GM10266 (cell line): ENCODE results near the gene MBD3L4.
"Not testable (repeated sequence)": the region's sequence is repeated elsewhere in the genome, so short reads cannot be mapped to it uniquely, and the experiment has no call there.

ENCODE experiments used
- DNase-seq: peaks from one replicate; pipeline ENCODE4 v3.0.0; 2012; ENCODE audit errors: extremely low spot score
- TF ChIP-seq, protein P1 (sequence below): IDR thresholded peaks from 2 replicates; pipeline ENCODE4 v1.5.1; 2012; ENCODE audit warnings: mild to moderate bottlenecking, low read depth; ENCODE audit not compliant: control insufficient read depth, insufficient read depth; ENCODE audit errors: missing control alignments

The MBD3L4 gene

DNA sequence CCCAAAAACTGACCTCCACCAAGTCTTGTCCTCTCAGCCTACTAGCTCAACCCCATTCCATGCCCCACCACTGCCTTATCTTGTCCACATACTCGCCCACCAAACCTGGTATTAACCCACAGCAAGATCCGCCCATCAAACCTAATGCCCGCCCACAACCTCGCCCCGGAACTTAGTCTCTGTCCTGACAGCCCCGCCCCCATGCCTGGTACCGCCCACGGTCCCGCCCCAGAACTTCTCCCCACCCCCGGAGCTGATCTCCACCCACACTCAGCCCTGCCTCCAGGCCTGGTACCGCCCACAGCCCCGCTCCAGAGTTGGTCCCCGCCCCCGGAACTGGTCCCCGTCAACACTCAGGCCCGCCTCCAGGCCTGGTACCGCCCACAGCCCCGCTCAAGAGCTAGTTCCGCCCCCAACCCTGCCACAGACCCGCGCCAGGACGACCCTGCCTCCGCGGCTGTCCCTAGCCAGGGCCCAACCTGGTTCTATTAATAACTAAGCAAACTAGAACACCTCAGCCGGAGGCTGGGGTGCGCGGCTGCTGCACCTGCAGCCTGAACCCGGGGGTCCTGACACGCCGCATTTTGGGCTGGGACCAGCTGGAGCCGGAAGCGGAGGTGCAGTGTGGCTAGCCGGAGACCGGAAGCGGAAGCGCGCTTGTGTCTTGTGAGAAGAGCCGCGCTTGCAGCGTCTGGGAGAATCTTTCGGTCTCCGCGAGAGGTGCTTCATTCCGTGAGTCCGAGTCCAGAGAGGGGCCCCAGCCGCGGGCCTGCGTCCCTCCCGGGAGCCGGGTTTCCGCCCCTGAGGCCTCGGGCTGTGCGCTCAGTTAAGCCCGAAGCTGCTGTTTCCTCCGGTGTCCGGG, 29.3 kb upstream of the MBD3L4 start, which contains the start of gene ZNF557:
Gene ZNF557, plus strand, starts transcription at position 662 of the 862 bp plus-strand sequence. CDS start 5,372 bp downstream, outside the sequence.
- TF ChIP-seq, protein P1, sequence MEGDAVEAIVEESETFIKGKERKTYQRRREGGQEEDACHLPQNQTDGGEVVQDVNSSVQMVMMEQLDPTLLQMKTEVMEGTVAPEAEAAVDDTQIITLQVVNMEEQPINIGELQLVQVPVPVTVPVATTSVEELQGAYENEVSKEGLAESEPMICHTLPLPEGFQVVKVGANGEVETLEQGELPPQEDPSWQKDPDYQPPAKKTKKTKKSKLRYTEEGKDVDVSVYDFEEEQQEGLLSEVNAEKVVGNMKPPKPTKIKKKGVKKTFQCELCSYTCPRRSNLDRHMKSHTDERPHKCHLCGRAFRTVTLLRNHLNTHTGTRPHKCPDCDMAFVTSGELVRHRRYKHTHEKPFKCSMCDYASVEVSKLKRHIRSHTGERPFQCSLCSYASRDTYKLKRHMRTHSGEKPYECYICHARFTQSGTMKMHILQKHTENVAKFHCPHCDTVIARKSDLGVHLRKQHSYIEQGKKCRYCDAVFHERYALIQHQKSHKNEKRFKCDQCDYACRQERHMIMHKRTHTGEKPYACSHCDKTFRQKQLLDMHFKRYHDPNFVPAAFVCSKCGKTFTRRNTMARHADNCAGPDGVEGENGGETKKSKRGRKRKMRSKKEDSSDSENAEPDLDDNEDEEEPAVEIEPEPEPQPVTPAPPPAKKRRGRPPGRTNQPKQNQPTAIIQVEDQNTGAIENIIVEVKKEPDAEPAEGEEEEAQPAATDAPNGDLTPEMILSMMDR: no peak
- peak; percentile 97 for DNase-seq

DNA sequence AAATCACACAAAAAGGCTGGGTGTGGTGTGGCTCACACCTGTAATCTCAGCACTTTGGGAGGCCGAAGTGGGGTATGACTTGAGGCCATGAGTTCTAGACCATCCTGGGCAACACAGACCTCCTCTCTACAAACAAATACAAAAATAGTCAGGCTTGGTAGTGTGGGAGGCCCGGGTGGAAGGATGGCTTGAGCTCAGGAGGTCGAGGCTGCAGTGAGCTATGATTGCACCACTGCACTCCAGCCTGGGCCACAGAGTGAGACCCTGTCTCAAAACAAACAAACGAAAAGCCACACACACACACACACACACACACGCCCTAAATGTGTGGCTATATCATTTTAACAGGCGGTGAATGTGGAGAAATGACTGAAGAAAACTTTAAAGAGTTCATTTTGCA, 28.6 kb upstream of the MBD3L4 start:
- no peak for DNase-seq

DNA sequence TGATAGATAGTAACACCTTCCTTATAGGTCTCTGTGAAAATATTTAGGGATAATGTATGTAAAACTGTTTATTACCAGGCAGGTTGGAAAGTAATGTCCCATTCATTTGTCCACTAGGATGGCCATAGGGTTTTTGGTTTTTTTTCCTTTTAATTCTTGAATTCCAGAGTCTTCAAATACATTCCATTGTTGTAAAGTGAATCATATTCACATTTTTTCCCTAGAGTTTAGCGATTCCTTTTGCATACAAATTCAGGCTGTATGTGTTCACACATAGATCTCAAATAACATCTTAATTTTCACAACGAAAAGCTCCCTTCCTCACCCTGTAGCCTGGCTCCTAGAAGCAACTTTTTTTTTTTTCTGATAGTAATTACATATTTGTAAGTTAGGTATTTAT, 27.7 kb upstream of the MBD3L4 start:
- TF ChIP-seq, protein P1: no peak
- no peak for DNase-seq

More for the DNA sequence above, 28.6 kb upstream of the MBD3L4 start:
- TF ChIP-seq, protein P1: no peak

DNA sequence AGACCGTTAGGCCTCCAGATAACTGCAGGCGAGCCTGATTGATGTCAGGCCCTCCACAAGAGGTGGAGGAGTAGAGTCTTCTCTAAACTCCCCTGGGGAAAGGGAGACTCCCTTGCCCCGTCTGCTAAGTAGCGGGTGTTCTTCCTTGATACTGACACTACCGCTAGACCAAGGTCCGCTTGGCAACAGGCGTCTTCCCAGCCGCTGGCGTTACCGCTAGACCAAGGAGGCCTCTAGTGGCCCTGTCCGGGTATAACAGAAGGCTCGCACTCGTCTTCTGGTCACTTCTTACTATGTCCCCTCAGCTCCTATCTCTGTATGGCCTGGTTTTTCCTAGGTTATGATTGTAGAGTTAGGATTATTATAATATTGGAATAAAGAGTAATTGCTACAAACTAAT, 27.1 kb upstream of the MBD3L4 start:
- not testable (repeated sequence) for DNase-seq

DNA sequence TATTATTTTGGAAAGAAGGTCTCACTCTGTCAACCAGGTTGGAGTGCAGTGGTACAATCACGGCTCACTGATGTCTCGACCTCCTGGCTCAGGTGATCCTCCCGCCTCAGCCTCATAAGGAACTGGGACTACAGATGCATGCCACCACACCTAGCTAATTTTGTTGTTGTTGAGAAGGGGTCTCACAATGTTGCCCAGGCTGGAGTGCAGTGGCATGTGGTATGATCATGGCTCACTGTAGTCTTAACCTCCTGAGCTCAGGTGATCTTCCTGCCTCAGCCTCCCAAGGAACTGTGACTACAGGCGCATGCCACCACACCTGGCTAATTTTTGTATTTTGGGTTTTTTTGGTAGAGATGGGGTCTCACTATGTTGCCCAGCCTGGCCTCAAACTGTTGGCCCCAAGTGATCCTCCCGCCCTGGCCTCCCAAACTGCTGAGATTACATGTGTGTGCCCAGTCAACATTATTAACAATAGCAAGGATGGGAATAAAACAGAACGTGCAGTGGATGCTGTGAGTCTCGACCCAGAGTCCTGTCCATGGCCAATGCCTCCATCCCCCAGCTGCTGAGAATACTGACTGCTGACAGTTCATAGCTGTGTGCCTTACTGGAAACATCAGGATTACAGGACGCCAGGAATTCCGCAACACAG, 23.9 kb upstream of the MBD3L4 start:
- TF ChIP-seq, protein P1: no peak
- no peak for DNase-seq

DNA sequence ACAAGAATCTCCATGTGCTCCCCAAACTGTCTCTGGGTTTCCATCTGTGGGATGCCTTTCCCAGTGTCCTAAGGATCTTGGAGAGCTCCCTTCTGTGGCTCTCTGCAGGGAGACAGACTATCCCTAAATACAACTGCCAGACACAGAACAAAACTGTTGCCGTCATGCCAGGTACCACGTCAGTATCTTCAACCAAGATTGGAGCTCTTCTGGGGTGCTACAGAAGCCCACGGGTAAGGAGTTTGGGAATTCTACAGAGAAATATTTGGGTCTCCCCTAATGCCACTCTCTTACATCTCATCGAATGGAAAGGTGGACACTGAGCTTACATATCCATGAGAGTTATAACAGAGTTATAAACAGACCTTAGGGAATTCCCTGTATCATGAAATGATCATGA, 23.4 kb upstream of the MBD3L4 start:
- TF ChIP-seq, protein P1: no peak
- no peak for DNase-seq

DNA sequence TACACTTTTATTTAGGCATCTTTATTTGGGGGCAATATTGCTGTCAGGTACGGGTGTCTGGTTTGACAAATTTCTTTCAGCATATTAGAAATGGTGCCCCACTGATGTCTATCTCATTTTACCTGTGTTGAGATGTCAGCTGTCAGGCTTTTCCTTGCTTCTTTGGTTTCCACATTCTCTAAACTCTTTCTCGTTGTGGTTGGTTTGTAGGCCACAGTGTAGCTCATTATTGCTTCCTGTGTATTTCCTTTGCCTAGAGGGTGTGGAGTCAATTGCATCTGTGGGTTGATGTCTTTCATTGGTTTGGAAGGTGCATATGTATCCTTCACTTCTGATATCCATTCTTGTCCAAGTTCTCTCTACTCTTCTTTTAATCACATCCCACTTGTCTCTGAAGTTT, 20.0 kb upstream of the MBD3L4 start:
- DNase-seq: not testable (repeated sequence)

DNA sequence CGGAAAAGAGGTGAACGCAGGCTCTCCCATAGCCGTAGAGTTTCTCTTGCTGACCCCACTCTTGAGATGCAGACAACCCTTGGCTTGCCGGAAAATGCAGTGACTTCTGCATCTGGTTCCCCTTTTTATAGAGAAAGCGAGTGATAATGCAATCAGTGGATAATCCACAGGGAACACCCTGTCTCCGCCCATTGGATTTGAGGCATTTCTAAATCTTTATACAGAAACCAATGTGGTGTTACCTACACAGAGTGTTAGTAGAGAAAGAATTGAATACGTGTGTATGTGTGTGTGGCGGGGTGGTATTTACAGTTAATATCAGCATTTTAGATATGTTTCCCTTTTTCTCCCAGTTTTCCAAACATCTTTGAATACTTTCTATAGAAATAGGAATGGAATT, 18.6 kb upstream of the MBD3L4 start, which contains the start of gene MBD3L3:
Gene MBD3L3, minus strand, starts transcription at position 101 of the 400 bp plus-strand sequence. Its CDS starts 71 bp downstream, at position 30.
- not testable (repeated sequence) for DNase-seq

DNA sequence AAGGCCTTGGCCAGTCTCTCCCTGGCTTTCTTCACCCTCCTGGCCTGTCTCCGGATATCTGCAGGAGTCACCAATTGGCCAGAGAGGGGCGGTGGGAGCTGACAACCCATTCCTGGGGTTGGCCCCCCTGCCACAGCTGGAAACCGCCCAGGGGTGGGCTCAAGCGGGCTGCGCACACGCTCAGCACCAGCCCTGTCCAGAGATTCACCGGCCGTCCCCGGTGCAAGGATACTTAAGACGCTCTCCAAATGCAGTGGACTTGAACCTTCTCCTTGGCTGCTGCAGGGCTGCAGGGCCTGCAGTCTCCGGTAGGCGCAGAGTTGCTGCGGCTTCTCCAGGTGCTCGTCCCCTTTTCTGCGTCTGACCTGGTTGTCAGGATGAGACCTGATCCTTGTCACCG, 16.4 kb upstream of the MBD3L4 start:
- DNase-seq: not testable (repeated sequence)

DNA sequence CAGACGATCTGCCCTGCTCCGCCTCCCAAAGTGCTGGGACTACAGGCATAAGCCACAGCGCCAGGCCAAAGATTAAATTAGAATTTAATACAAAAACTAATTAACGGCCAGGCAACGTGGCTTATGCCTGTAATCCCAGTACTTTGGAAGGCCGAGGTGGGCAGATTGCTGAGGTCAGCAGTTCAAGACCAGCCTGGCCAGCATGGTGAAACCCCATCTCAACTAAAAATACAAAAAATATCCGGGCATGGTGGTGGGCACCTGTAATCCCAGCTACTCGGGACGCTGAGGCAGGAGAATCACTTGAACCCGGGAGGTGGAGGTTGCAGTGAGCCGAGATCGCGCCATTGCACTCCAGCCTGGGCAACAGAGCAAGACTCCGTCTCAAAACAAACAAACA, 15.7 kb upstream of the MBD3L4 start:
- not testable (repeated sequence) for DNase-seq

DNA sequence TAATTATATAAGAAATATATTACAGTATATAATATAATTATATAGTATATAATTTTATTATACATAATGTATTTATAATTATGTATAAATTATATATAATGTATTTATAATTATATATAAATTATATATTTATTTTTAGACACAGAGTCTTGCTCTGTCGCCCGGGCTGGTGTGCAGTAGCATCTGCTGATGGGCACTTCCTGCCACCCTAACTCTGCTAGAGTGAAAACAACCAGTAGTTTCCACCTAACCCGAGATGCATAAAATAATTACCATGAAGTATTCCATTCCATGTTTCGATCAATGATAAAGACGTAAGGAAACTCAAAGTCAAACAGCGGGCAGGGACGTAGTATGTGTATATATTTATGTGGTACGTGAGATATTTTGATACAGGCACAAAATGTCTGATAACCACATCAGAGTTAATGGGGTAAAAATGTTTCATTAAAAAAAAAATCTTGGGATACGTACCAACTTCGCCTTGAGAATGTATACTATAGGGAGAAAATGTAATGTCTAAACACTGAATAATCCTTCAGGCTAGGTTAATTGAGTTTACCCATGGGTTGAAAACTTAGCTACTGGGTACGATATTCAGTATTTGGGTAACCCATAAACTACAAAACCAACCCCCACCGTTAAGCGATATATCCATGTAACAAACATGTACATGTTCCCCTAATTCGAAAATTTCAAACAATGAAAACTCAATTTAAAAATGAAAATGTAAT, 14.8 kb upstream of the MBD3L4 start:
- DNase-seq: not testable (repeated sequence)

DNA sequence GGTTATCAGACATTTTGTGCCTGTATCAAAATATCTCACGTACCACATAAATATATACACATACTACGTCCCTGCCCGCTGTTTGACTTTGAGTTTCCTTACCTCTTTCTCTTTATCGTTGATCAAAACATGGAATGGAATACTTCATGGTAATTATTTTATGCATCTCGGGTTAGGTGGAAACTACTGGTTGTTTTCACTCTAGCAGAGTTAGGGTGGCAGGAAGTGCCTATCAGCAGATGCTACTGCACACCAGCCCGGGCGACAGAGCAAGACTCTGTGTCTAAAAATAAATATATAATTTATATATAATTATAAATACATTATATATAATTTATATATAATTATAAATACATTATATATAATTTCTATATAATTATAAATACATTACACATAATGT, 12.9 kb upstream of the MBD3L4 start:
- not testable (repeated sequence) for DNase-seq

DNA sequence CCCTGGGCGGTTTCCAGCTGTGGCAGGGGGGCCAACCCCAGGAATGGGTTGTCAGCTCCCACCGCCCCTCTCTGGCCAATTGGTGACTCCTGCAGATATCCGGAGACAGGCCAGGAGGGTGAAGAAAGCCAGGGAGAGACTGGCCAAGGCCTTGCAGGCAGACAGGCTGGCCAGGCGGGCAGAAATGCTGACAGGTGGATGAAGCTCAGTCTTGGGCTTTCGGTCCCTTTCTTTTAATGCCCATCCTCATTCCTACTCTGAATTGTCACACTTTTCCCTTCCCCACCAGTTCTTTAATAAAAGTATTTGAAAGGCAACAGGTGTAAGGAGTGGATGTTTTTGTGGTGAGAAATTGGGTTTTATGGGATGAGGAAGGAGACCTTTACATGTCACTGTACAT, 11.4 kb upstream of the MBD3L4 start:
- DNase-seq: not testable (repeated sequence)
